ENCODE measurements around the gene MYO1G.
"Not testable (repeated sequence)": the region's sequence is repeated elsewhere in the genome, so short reads cannot be mapped to it uniquely, and the experiment has no call there.

Gene MYO1G

GRCh38 chr7:44999245-45000092, 20.7 kb upstream of the MYO1G start:
- in situ Hi-C loops (cut with MboI; ENCODE audit: low sequenced_read_pairs) = no loop called here

DNA sequence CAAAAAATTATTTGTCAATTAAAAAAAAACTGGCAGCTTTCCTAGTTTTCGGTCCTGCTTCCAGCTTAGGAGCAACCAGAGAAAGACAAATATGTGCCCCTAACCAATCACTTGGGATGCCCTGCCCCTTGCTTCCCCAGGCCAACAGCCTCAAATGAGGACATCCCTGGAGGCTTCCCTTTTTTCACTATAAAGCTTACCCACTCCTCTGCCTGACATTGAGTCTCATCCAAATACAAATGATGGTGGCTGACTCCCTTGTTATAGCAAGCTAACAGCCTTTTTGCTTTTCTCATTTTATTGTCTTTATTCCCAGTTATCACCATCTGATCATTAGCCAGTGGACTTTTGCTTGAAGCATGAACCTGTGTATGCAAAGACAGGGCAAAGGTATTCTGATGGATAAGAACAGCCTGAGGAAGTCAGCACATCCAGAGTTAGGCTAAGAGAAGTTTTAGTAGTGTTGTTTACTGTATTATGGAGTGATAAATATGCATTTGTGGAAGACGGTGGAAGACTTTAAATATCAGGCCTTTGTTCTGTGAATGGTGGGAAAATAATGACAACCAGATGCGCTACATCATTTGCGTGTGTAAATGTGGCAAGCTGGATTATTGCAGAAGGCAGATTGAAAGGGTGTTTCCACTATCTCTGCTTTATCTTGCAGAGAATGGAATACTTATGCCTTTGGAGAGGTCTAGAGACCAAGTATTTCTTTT, 19.5 kb upstream of the MYO1G start:
- in situ Hi-C loops (cut with MboI; ENCODE audit: low sequenced_read_pairs) = no loop called here

- in situ Hi-C loops (cut with MboI; ENCODE audit: low sequenced_read_pairs) = no loop called here
These were observed 17.0 kb upstream of the MYO1G start for GRCh38 chr7:44995555-44996493.

DNA sequence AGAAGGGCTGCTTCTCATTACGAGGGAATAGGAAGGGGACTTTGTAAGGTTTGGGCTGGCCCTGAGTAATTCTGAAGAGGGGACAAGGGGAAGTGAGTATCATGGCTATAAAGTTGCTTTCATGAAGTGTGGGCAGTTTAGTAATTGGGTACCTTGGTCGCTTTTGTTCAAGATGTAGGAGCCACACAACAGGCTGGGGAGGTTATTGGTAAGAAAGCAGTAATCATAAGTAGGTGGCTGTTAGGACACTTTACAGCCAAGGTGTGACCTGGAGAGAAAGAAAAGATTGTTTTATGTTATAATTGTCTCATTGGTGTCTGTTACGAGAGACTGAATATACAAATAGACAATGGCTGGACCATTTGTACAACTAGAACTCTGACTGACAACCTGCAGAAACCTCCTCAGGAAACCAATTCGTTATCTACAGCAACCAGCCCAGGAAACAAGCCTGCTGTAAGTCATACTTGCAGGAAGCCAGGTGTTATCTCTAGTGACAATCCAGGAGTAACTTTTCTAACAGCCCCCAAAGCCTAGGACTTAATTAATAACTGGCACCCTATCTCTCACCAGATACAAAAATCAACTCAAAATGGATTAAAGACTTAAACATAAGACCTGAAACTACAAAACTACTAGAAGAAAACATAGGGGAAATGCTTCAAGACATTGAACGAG, 16.2 kb upstream of the MYO1G start:
- in situ Hi-C loops (cut with MboI; ENCODE audit: low sequenced_read_pairs) = no loop called here

DNA sequence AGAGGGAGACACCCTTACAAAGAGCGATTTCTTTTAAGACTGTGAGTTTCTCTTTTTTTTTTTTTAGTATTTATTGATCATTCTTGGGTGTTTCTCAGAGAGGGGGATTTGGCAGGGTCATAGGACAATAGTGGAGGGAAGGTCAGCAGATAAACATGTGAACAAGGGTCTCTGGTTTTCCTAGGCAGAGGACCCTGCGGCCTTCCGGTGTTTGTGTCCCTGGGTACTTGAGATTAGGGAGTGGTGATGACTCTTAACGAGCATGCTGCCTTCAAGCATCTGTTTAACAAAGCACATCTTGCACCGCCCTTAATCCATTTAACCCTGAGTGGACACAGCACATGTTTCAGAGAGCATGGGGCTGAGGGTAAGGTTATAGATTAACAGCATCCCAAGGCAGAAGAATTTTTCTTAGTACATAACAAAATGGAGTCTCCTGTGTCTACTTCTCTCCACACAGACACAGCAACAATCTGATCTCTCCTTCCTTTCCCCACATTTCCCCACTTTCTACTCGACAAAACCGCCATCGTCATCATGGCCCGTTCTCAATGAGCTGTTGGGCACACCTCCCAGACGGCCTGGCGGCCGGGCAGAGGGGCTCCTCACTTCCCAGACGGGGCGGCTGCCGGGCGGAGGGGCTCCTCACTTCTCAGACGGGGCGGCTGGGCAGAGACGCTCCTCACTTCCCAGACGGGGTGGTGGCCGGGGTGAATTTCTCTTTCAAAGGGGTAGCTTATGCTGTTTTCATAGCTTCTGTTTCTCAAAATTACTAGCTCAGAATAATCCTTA, 13.4 kb upstream of the MYO1G start:
- in situ Hi-C loops (cut with MboI; ENCODE audit: low sequenced_read_pairs) = not testable (repeated sequence)

GRCh38 chr7:44990109-44991023, 11.6 kb upstream of the MYO1G start:
- in situ Hi-C loops (cut with MboI; ENCODE audit: low sequenced_read_pairs) = no loop called here

DNA sequence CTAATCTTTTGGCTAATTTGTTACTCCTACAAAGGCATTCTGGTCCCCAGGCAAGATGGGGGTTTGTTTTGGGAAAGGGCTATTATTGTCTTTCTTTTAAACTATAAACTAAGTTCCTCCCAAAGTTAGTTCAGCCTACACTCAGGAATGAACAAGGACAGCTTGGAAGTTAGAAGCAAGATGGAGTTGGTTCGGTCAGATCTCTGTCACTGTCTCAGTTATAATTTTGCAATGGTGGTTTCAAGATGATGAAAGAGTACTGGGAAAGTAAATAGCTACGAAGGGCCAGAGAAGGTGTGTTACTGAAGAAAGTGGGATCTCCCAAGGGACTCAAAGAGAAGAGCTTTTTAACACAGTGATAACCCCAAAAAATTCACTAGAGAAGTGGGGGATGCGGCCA, 10.3 kb upstream of the MYO1G start:
- in situ Hi-C loops (cut with MboI; ENCODE audit: low sequenced_read_pairs) = no loop called here

DNA sequence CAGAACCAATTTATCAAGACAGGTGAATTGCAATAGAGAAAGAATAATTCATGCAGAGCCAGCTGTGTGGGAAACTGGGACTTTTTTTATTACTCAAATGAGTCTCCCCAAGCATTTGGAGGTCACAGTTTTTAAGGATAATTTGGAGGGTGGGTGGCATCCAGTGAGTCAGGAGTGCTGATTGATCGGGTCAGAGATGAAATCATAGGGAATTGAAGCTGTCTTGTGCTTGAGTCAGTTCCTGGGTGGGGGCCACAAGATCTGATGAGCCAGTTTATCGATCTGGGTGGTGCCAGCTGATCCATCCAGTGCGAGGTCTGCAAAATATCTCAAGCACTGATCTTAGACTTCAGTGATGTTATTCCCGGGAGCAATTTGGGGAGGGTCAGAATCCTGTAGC, 9.9 kb upstream of the MYO1G start:
- in situ Hi-C loops (cut with MboI; ENCODE audit: low sequenced_read_pairs) = no loop called here

DNA sequence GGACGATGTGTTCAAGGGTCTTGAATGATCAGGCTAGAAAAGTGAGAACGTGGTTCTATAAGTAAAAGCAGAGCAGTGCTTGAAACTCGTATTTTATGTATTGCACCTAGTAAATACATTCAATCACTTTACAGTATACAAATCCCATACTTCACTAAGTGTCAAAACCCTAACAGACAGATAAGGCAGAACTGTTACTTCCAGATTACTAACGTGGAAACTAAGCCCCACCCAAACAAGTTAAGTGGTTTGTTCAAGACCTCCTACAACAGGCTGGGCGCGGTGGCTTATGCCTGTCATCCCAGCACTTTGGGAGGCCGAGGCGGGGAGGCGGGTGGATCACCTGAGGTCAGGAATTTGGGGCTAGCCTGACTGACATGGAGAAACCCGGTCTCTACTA, 9.2 kb upstream of the MYO1G start:
- in situ Hi-C loops (cut with MboI; ENCODE audit: low sequenced_read_pairs) = no loop called here

DNA sequence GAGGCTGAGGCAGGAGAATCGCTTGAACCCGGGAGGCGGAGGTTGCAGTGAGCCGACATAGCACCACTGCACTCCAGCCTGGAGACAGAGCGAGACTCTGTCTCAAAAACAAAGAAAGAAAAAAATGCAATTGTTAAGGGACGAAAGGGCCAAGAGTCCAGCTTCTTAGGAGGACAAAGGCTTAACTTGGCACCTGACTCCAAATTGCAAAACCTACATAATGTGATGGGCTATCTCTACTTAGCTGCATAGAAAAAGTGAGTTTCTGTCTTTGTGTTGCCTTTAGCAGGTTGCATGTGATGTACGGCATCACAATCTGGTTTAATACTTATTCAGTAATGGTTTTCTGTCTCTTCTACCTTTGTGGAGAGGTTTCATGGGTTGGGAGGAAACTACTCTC, 8.6 kb upstream of the MYO1G start:
- in situ Hi-C loops (cut with MboI; ENCODE audit: low sequenced_read_pairs) = no loop called here

GRCh38 chr7:44986218-44987053, 7.6 kb upstream of the MYO1G start:
- in situ Hi-C loops (cut with MboI; ENCODE audit: low sequenced_read_pairs) = no loop called here

- in situ Hi-C loops (cut with MboI; ENCODE audit: low sequenced_read_pairs) = no loop called here
These were observed 7.0 kb upstream of the MYO1G start for GRCh38 chr7:44985900-44986217.

GRCh38 chr7:44985033-44985695, 6.3 kb upstream of the MYO1G start:
- in situ Hi-C loops (cut with MboI; ENCODE audit: low sequenced_read_pairs) = no loop called here

DNA sequence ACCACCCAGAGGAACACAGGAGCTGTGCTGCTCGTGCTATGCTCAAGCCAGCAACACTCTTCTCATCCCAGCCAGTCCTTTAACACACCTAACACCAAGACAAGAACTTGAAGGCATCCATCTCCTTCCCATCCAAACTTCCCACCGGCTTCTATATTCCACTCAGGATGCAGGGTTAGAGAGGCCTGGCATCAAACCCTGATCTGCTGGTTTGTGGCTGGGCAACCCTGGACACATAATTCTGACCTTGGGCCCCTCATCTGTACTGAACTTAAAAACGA, 5.6 kb upstream of the MYO1G start:
- in situ Hi-C loops (cut with MboI; ENCODE audit: low sequenced_read_pairs) = no loop called here

- in situ Hi-C loops (cut with MboI; ENCODE audit: low sequenced_read_pairs) = no loop called here
These were observed 5.1 kb upstream of the MYO1G start for GRCh38 chr7:44983742-44984477.

DNA sequence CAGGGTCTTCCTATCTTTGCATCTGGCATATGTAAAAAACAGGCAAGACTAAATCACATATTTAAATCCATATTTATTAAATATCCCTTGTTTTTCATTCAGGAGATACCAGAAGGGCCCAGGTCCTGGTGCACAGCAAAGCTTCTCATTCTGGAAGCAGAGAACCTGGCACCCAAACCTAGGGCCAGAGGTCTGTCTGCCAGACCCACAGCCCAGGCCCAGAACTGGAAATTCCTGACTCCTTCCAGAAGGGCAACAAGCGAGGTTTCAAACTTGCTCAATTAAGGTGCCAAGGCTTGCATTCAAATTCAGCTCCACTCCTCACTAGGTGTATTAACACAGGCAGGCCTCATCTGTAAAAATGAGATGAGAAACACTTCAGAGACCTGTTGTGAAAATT, 4.2 kb upstream of the MYO1G start:
- in situ Hi-C loops (cut with MboI; ENCODE audit: low sequenced_read_pairs) = no loop called here

DNA sequence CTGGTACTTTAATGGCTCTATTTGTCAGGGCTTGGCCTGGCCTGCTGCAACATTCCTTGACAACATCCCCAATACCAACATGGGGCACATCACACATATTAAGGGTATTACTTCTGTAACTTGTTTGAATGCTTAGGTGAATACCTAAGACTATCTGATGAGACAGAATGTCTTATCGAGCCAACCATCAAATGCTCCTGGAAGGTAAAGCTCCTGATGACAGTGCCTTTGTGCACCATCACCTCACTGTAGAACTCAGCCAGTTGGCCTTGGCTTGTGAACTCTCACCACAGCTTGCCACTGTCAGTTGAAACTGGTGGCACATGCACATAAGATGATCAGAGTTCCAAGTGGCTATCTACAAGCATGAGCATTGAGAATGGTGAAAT, 3.7 kb upstream of the MYO1G start:
- in situ Hi-C loops (cut with MboI; ENCODE audit: low sequenced_read_pairs) = no loop called here
